Measurements from ENCODE around the gene RTL10.
"Not testable (repeated sequence)": the region's sequence is repeated elsewhere in the genome, so short reads cannot be mapped to it uniquely, and the experiment has no call there.

The RTL10 gene

GRCh38 chr22:19888131-19888746 is 33.6 kb upstream of the RTL10 start:
- TF ChIP-seq ZFX (IDR thresholded peaks at IDR 0.05), result no peak
- TF ChIP-seq, protein P1, sequence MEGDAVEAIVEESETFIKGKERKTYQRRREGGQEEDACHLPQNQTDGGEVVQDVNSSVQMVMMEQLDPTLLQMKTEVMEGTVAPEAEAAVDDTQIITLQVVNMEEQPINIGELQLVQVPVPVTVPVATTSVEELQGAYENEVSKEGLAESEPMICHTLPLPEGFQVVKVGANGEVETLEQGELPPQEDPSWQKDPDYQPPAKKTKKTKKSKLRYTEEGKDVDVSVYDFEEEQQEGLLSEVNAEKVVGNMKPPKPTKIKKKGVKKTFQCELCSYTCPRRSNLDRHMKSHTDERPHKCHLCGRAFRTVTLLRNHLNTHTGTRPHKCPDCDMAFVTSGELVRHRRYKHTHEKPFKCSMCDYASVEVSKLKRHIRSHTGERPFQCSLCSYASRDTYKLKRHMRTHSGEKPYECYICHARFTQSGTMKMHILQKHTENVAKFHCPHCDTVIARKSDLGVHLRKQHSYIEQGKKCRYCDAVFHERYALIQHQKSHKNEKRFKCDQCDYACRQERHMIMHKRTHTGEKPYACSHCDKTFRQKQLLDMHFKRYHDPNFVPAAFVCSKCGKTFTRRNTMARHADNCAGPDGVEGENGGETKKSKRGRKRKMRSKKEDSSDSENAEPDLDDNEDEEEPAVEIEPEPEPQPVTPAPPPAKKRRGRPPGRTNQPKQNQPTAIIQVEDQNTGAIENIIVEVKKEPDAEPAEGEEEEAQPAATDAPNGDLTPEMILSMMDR (conservative IDR thresholded peaks at IDR 0.05), result no peak
- no peak overlapping the region for H3K27ac ChIP-seq

- TF ChIP-seq, protein P1 (conservative IDR thresholded peaks at IDR 0.05), result no peak
- no peak for TF ChIP-seq ZFX (IDR thresholded peaks at IDR 0.05)
- no peak overlapping the region for H3K27ac ChIP-seq
These were observed 32.7 kb upstream of the RTL10 start for GRCh38 chr22:19887256-19887985.

GRCh38 chr22:19886605-19887255 is 32.1 kb upstream of the RTL10 start:
- H3K27ac ChIP-seq, result no peak overlapping the region
- TF ChIP-seq, protein P1 (conservative IDR thresholded peaks at IDR 0.05), result no peak
- no peak for TF ChIP-seq ZFX (IDR thresholded peaks at IDR 0.05)

- TF ChIP-seq, protein P1 (conservative IDR thresholded peaks at IDR 0.05), result no peak
- TF ChIP-seq ZFX (IDR thresholded peaks at IDR 0.05), result no peak
- no peak overlapping the region for H3K27ac ChIP-seq
These were observed 31.3 kb upstream of the RTL10 start for GRCh38 chr22:19885841-19886592.

DNA sequence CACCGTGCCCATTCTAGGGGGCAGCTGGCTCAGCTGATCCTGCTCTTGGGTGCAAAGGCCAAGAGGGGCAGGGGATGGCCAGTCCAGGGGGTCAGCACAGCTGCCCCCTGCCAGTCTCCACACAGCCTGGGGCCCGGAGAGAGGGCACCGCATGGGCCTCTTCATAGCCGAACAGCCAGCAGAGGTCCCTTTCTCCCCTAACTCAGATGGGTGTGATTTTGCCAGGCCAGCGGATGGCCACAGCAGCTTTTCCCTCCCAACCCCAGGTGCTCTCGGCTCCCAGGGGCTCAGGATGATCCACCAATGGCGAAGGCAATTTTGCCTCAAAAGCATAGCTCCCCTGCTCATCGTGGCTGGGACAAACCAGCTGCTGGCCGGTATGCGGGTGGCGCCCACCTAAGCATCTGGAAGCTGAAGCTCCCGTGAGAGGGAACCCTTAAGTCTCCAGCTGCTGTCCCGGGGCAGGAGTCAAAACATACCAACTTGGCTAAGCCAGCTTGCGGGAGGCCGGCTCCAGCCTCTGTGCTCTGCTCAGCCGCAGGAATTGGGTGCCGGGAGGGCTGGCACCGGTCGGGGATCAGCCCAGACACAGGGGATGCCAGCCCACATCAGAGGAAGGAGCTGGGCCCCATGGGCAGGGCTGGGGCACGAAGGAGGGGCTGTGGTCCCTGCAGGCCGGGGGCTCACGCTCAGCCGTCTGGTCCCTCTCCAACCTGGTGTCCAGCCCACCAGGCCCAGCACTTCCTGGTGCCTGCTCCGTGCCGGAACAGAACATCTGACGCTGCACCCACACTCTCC is 30.5 kb upstream of the RTL10 start:
- no peak for TF ChIP-seq ZFX (IDR thresholded peaks at IDR 0.05)
- TF ChIP-seq, protein P1 (conservative IDR thresholded peaks at IDR 0.05), result no peak
- H3K27ac ChIP-seq, result no peak overlapping the region

DNA sequence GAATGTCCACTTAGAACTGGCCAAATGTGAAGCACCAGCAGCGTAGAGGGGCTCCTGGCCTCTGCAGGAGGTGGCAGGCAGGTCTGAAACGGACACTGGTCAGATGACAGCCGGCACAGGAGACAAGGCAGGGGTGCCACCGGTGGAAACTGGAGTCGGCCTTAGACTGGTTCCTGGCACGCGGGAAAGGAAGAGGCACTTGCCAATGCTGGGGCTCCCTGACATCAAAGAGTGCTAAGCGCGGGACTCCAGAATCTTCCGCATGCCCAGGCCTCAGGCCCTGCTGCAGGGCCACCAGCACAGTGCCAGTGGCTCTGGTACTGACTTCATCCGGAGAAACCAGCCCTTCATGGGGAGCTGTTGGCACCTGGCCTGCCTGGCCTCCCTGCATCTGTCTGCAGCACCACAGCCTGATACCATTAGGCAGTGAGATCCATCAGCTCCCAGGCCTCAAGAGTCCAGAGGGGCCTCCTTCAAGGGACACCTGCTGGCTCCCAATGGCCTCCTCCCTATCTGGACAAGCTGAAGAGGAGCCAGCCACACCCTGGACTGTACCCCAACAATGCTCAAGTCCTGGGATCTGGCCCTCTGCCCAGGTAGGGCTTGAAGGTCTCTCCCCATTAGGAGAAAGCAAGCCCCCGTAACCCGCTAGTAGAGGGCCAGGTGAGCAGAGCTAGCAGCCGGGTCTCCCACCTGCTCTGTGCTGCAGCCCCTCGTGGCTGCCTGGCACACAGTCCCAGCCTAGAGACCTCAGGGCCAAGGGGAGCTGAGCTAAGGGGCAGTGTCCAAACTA is 29.7 kb upstream of the RTL10 start:
- H3K27ac ChIP-seq, result no peak overlapping the region
- TF ChIP-seq, protein P1 (conservative IDR thresholded peaks at IDR 0.05), result no peak
- no peak for TF ChIP-seq ZFX (IDR thresholded peaks at IDR 0.05)

- H3K27ac ChIP-seq, result not testable (repeated sequence)
These were observed 28.8 kb upstream of the RTL10 start for GRCh38 chr22:19883446-19883845.
